ENCODE results near the gene COX5A.

- TF ChIP-seq CTCF (conservative IDR thresholded peaks at IDR 0.05 in 1 of 2, IDR thresholded peaks at IDR 0.05 in 1 of 2; ENCODE audit: low read depth in 1 of 2, low read length in 2 of 2) (no peak), EZH2 (IDR thresholded peaks at IDR 0.05; ENCODE audit: low read length, missing control alignments) (no peak)
These were observed 17.4 kb downstream of the COX5A start for GRCh38 chr15:74920456-74920855.

Measured in fibroblast of lung (primary cell).